HG03045 (cell line): ENCODE data around the gene TSEN2.

Experiments used
- ATAC-seq: cut with Tn5 transposase; IDR thresholded peaks from one replicate; pipeline ENCODE4 v1.9.1; 2021; ENCODE audit warnings: mild to moderate bottlenecking, moderate library complexity; ENCODE audit not compliant: unreplicated experiment

The TSEN2 gene

DNA sequence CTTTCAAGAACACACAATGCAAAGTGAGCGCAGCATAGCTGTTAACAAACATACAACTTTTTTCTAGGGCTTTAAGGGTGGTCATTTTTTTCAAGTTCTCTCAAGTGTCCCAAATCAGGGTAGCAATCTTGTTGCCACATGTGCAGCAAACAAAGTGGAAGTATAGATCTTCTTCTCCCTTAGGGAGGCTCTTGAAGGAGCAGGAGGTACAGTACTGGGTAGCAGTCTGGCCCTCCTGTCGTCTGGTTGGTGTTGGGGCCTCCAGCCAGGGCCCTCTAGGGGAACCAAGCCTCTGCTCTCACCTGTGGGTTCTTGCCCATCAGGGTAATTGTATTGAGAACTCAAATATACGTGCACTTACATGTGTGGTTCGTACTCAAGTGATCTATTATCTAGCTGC, 98.5 kb downstream of the TSEN2 start:
- no peak for ATAC-seq
